GDM1 (cell line): ENCODE results near the gene ACTL6B.
A peak's percentile ranks its signal among the peaks of the same experiment; 100 is the strongest.

Source experiments
- DNase-seq: peaks from one replicate; lab custom pipeline; 2025; lab: John Stamatoyannopoulos, UW

Gene ACTL6B

DNA sequence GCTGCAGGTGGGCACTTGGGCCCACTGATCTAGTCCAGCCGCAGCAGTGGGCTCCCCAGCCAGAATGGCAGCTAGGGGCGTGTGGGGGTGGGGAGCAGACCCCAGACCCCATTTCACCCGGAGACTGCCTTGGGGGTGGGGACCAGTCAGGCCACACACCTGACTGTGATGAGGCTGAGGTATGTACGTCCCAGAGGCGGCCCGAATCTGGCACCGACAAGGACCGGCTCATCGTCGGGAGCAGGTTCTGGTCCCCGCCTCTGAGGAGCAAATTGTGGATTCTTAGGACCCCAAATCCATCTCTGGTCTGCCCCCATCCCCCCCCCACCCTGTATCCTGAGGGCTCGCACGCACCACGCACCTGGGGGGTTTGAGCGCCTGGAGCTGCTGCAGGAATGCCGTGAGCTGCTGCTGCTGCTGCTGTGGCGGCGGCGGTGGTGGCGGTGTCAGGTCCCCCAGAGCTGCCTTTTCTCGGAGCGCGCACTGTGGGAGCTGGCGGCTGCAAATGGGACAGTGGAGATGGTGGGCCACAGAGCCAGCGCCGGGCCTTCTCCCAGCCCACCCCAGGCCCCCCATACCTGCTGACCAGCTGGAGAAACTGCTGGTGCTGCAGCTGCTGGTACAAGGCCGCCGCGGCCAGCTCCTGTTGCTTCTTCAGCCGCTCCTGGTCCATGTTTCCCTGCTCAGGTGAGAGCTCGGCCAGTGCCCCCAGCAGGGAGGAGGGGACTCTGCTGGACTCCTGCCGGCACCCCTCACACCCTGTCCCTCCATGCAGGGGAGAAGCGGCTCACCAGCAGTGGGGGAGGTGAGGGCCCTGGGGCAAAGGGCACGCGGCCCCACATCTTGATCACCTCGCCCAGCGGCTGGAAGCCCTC is 27.6 kb upstream of the ACTL6B start:
- no peak for DNase-seq

DNA sequence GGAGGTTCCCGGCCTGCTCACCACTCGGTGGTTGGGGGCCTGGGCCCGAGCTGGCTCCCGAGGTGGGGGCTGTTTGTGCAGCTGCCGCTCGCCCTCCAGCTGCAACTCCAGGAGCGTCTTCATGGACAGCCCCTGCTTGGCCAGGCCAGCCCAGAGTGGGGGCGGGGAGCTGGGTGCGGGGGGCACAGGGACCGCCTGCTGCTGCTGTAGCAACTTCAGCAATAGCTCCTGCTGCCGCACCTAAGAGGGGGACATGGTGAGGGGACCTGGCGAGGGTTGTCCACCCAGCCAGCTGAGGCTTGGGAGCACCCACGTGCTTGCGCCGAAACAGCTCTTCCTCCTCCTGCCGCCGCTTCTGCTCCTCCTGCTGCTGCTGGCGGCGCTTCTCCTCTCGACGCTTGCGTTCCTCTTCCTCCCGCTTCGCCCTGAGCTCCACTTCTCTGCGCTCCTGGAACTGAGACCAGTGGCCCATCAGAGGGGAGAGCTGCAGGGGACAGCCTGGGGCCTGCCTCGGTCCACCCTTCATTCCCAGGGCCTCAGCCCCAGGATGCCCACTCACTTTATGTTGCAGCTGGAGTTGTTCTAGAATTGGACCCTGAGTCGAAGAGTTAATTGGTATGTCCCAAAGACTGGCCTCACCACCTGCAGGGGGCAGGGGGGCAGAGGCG is 26.9 kb upstream of the ACTL6B start:
- no peak for DNase-seq

DNA sequence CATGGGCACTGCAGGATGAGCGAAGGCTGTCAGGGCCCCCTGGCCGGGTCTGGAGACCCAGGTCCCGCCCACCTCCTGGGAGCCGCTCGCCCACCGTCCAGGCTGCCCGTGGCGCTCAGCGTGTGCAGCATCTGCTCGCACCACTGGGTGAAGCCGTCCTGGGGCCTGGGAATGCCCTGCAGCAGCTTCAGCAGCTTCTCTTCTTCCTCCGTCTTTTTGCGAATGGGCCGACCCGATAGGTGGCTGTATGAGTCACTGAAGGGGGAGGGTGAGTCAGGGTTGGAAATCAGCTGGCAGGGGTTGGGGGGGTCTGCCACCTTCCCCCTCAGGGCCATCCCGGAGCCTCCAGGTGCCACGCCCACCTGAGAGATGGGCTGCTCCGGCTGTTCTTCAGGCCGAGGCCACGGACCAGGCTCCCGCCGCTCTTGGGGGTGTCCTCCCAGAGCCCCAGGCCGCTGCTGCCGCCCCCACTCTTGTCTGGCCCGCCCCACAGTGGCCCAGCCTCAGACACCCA is 26.0 kb upstream of the ACTL6B start:
- DNase-seq = no peak

DNA sequence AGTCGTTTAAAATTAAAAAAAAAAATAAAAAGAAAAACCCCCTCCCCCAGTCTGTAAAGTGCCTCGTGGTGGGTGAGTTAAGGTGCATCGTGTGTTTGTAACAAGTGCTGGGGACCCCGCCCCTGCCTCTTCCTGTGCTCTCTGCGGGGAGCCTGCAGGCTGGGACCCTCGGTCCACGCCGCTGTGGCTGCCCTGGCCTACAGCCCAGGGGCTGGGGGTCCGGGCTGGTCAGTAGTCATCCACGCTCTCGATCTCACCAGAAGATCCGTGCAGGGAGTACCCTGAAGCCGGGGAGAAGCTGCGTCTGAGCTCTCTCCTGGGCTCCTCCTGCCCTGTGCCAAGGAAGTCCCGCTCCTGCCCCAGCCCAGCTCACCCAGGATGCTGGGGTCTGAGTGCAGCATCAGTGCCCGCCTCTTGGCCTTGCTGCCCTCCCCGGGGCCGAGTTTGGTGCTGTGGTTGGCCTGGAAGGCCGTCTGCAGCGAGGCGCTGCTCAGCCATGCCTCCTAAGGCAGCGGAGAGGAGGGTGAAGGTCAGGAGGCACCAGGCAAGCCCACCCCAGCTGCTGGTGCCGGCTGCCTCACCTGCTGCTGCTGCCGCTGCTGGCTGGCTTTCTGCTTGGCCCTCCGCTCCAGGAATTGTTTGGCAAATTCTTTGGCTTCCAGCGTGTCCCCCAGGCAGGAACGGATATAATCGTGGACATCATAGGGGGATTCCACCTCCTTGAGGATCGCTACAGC is 25.4 kb upstream of the ACTL6B start:
- no peak for DNase-seq

DNA sequence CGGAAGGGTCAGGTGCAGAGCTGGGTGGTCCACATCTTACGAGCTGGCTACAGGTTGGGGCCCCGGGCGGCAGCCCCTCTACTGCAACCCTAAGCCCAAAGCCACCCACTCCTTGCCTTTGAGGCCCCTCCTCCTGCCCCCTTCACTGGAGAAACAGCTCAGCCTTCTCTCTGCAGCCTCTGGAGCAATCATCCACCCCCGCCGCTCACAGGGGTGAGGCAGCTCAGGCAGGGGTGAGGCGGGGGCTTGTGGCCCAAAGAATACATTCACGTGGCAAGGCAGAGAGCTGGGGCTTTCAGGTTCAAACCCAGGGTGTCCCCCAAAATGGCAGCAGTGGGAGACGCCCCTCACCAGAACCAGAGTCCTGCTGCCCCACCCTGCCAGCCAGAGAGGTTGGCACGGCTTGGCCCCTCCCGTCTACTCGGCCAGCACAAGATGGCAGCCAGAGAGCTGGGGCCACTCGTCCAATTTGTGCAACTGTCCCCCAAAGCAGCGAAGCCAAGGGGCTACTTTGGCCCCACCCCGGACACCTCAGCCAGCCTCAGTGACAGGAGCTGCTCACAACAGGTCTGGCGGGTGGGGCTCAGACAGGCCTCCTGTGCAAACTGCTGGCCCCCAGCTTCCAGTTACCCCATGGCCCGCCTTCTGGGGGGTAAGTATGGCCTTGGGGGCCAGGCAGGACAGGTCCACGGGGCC is 24.5 kb upstream of the ACTL6B start:
- DNase-seq = no peak

DNA sequence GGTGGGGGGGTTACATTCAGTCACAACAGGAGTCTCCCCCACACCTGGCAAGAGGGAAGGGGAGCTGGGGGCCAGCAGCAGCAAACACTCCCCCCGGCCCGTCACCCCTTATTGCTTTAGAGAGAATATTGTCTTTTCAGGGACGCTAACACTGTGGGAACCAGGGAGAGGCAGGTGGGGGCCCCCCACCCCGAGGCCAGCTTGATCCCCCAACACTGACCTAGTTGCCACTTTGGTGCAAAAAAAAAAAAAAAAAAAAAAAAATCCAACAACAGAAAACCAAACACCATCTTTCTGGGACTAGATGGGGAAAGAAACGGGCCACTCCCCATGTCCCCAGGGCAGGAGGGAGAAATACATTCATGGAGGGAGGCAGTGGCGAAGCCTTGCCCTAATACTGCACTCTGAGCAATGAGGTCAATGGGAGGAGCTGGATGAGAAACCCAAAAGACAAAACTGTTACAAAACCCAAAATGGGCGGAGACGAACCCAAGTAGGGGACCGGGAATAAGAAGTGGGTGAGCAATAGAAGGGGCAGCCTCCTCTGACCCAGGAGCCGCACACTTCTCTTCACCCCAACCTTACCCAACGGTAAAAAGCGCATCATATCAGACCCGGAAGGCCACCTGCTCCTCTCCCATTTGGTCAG is 23.8 kb upstream of the ACTL6B start:
- no peak for DNase-seq

GRCh38 chr7:100679129-100679926 is 23.1 kb upstream of the ACTL6B start:
- DNase-seq = no peak

- no peak for DNase-seq
Observed at GRCh38 chr7:100678291-100678984, 22.2 kb upstream of the ACTL6B start.

DNA sequence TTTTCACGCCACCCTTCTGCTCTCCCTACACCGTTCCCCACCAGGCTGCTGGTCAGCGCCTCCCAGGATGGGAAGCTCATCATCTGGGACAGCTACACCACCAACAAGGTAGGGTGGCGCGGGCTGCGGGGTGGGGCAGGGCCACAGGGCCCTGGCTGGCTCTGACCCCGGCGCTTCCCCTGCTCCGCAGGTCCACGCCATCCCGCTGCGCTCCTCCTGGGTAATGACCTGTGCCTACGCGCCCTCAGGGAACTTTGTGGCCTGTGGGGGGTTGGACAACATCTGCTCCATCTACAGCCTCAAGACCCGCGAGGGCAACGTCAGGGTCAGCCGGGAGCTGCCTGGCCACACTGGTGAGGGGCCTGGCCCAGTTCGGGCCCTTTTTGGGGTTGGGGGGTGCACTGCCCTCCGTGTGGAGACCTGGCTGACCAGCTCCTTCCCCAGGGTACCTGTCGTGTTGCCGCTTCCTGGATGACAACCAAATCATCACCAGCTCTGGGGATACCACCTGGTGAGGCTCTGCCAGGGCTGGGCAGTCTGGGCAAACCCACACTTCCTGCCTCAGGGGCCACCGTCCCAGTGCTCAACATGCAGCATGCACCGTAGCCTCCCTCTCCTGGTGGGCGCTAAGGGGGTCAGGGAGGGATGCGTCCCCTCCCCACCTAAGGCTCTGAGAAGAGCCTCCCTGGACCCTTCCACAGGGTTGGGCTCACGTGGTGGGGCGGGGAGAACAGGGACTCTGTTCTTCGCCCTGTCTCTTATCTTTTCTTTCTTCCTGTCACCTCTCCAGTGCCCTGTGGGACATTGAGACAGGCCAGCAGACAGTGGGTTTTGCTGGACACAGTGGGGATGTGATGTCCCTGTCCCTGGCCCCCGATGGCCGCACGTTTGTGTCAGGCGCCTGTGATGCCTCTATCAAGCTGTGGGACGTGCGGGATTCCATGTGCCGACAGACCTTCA is 21.3 kb upstream of the ACTL6B start:
- DNase-seq = no peak

DNA sequence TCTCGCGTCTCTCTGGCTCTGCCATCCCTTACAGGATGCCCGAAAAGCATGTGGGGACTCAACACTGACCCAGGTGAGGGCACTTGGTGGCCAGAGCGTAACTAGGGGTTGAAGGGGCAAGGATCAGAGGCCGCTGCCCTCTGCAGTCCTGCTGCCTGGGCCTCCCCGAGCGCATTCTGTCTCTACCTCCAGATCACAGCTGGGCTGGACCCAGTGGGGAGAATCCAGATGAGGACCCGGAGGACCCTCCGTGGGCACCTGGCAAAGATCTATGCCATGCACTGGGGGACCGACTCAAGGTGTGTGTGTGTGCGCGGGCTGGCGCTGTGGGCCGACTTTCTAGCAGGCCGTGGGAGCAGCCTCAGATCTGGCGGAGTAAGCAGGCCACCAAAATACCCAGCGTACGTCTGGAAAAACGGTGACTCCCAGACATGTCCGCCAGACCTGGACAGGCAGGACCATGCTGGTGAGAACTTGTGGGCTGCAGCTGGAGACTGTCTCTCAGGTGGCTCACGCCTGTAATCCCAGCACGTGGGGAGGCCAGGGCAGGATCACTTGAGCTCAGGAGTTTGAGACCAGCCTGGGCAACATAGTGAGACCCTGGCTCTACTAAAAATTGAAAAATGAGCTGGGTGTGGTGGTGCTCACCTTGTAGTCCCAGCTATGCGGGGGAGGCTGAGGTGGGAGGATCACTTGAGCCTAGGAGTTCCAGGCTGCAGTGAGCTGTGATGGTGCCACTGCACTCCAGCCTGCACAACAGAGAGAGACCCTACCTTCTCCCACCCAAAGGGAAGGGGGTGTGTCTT is 20.5 kb upstream of the ACTL6B start:
- DNase-seq = no peak

GRCh38 chr7:100675581-100676350 is 19.5 kb upstream of the ACTL6B start:
- DNase-seq = no peak

- no peak for DNase-seq
Observed at GRCh38 chr7:100675105-100675451, 18.8 kb upstream of the ACTL6B start.

DNA sequence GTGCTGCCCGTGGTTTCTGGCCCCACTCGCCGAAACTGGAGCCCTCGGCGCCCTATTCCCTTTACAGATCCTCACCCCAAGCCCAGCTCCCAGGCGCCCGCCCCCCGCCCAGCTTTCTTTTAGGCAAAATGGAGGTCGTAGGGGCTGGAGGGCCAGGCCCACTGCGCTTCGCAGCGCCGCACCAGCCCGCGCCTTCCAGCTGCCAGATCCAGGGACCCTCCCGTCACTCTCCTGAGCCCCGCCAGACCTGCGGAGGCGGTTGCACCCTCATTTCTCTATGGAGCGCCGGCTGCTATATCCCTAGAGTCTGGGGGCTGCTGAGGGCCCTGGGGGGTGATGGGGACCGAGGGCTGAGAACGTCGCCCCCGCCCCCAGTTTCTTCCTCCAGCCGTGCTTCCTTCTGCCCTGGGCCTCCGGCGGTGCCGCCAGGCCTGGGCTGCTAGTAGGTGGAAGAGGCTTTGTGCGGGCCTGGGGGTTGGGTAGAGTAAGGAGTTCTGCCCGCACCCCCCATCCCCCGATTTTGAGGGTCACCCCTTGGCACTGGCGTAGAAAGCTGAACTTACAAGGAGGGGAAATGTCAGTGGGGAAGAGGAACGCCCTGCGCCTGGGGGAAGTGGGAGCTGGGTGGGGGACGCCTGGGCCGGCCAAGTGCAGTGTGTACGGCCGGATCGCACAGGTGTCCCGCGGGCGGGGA is 18.3 kb upstream of the ACTL6B start:
- DNase-seq = no peak

DNA sequence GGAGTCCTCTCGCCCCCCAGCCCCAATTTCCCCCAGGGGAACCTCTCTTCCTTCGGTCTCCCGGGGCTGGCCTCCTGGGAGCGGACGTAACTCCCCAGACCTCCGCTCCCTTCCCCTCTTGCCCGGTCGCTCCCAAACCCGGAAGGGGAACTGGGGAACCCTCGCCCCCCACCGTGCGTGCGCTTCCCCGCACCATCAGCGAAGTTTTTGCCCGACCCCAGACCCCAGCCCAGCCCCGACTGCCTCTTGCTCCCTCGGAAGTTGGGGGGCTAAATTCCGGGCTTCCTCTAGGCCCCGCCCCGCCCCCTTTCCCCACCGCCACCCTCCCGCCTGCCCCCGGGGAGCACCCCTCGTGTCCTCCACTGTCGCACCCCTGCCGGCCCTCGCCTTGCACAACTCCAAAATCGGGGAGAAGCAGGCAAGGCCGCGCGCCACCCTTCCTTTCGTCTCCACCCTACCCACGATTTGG is 17.7 kb upstream of the ACTL6B start:
- DNase-seq = no peak

DNA sequence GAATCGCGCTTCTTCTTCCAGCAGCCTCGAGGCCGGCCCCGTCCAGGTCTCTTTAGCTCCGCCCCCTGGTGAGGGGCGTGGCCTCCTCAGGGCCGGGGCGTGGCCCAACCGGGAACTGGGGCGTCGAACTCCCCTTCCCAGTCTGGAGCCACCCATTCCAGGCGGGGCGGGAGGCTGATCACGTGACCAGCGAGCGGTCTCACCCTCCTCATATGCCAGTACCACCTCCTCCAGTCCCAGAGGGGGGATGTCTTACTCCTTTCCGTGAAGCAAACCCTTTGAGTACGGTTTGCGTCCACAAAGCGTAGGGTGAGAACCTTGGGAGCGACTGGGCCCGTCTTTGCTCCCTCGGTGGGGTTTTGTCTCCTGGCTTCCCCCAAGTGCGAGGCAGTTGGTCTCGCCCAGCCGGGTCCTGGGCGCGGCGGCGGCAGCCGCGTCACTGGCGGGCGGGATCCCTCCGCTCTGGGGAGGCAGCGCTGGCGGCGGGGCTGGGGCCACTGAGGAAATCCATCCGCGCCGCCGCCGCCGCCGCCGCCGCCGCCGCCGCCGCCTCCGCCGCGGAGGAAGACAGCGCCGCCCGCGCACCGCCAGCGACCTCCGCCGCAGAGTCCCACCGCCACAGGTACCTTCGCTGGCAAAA is 17.2 kb upstream of the ACTL6B start, which contains the start of gene GNB2:
Gene GNB2, plus strand, starts transcription at position 439 of the 640 bp plus-strand sequence. CDS start 2,526 bp downstream, outside the sequence.
- peak; percentile 99 for DNase-seq
